Activated CD4-positive, alpha-beta T cell treated with anti-CD3 and anti-CD28 coated beads, Interleukin-2, amount 50 U/mL, for 48 hours (primary cell): ENCODE data around the gene HOXB5.

ENCODE experiments used
- DNase-seq, 2 experiments: peaks; one replicate each; pipeline ENCODE4 v3.0.0-alpha.2; 2020

HOXB5 gene

DNA sequence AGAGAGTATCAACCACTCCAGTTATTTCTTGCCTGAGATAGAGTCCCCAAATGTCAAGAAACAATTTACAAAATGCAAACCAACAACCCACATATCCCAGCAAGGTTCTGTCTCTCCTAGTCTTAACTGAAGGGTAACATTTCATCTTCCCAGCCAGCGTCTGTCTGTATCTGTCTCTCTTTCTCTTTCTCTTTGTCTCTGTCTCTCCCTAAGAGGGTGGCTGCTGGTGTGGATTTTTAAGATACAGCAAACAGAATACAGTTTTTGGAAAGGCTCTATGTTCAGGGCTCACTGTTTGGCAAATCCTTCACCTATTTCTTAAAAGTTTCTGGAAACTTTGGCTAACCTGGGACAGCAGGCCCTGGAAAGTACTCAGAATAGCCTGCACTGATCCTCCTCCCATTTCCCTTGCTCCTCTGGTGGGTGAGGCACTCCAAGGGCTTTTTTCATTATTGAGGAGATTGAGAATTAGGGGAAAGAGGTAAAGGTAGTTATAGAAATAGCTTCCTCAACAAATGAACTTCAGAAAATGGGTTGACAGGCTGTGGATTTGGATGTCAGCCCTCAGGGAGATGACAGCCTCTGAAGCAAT, 21.7 kb downstream of the HOXB5 start:
- no peak for DNase-seq

DNA sequence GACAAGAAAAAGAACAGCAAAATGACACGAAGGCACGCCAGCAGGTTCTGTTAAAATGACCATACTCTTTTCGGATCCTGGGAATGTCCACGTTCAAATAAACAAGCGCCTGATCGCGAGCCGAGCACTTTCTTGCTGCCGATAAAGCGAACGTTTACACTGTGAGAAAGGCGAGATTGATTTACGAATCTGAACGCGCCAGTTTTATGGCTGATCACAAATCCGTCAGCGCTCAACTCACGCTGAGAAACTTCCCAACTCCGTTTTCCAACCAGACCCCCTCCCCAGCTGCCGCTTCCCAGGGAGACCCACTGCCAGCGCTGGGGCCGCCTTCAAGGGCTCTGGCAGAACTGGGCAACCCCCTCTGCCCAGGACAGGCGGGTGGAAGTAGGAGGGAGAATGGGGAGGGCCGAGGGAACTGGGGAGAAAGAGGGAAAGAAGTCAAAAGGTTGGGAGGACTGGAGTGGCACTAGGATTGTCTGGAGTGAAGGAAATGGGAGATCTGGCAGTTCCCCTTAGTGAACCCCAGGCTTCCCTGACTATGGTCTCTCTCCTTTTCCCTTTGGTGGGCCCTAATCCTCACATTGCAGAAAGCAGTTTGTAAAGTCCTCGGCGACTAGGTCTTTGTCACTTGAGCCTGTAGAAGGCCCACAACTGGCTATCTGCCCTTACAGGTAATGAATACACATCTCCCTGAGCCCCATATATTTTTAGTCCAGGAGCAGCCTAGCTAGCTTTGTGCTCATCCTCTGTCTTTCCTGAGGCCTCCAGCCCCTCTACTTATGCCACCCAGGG, 22.4 kb downstream of the HOXB5 start:
- no peak for DNase-seq

DNA sequence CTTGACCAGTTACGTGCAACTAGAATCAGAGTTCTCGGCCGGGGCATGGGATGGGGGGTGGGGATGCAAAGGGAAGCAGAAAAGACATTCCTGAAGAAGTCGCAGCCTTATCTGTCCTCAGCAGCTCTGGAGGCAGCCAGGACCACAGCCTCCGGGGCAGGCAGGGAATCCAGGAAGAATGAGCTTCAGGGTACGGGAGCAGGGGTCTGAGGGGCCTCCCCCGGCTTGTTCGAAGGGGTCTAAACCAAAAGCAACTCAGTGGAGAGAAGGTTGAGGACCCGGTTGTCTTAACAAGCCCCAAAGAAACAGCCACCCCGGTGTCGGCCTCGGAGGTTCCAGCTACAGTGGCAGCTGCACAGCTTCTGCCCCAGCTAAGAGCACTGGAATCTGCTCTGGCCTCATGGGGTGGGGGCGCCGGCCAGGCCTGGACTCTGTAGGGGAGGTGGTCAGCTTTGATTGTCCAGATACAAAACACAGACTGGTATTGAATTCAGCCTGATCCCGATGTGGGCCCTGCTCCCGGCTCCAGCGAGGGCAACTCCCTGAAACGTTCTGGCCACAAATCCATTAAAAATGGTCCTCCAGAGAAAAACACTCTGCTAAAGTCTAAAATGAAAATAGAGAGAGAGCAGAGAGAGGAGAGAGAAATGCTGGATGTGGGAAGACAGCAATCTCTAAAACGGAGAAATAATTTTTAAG, 23.1 kb downstream of the HOXB5 start:
- no peak for DNase-seq

DNA sequence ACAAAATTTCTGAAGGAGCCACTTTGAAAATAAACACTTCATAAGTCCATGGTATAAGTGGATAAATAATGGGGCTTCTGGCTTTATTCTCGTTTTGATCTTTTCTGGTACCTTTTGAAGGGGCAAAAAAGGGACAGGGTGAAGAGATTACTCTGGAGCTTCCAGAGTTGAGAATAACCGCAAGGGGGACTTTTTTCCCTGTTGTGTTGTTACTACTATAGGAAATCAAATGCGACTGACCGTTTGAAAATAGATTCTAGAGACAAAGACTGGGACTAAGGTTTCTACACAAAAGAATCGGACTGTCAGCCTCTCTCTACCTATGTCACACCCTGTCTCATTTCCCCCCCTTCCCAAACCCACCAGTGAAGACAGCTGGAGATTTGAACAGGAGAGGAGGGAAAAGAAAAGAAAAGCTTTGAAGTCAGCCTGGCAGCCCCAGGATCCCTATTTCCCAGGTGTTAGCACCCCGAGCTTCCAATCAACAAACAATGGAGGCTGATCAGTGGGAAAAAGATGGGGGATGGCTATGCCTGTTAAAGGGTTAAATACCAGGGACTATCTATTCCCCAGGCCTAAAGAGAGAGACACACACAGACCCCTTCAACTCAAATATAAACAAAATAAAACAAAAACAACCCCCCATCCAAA, 23.8 kb downstream of the HOXB5 start:
- no peak for DNase-seq

DNA sequence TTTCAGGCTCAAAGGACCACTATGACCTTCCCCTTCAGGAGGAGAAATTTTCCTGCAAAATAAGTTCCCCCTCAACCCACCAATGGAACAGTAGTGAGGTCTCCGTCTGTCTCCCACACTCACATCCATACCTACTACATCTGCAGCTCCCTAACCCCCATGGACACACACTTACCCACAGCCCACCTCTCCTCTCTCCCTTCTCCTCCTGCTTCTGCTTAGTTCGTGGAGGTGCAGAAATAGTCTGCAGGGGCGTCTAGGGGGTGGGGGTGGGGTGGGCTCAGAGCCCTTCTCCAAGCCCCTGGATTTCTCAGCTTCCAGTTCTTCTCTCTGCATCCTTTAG, 24.4 kb downstream of the HOXB5 start:
- DNase-seq, result no peak

DNA sequence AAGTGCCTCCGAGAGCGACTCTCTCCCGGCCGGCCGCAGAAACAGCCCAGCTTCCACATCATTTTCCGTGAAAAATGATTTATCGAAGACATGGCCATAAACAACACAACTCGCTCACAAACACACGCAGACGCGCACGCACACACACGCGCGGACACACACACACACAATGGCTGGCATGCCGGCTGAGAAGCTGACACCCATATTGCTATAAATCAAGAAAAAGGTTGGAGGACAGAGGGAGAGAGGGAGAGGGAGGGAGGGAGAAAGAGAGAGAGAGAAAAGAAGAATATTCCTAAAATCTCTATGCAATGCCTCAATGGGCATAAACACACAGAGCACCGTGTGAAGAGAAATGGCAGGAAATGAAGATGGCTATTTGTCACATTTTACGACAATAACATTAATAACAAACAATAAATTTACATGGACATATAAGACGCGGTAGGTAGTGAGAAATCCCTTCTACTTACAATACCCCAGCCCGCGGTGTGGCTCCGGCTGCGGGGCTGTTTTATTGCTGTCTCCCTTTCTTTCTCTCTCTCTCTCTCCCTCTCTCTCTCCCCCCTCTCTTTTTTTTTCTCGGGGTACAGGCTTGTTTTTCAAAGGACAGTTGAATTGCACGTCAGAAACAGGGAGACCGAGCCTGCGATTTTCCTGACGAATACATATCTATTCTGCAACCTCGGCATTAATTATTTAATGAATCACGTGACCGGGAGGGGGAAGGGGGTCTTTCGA, 24.9 kb downstream of the HOXB5 start:
- no peak for DNase-seq

DNA sequence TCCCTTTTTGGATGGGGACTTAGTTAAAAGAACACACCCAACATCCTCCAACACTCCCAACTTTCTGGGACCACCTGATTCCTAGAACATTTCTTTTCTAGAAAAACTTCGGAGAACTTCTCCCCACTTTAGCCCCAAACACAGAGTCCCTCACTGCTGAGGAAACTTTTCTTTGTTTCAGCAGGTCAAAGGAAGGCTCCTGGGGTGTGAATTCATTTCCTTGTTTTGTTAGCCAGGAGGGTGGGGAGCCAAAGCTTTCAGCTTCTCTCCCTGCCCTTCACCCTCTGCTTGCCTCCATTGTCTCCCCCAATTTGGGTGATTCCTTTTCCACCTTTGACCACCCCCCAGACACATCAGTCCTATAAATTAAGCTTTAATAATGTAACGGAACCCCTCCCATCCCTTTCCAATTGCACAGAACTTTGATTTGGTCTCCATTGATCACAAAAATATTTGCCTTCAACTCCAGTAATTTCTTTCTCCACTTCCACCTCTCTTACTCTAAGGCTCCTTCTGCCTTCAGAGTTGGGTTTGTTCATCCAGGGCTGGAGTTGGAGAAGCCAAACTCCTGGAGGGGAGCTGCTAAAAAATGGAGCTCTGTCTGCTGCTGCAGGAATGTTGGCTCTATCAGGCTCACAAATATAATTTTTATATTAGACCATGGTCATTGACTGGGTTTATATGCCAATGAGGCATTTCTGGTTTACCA, 25.8 kb downstream of the HOXB5 start:
- DNase-seq, result no peak

DNA sequence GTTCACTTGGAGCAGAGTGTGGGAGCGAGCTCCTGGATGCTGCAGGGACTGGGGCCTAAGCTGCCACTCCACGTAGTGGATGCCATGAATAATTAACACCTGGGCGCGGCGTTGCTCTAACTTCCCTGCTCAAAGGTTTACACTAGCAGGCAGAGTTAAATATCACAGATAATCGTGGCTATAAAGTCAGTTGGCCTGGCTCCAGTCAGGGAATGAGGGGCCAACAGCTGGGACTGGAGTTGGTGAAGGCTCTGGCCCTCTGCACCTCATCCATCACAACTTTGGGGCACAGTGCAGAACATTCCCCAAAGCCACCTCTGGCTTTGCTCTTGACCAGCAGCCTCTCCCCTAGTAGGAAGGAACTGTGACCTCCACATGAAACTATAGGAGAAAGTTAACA, 26.4 kb downstream of the HOXB5 start:
- no peak for DNase-seq

DNA sequence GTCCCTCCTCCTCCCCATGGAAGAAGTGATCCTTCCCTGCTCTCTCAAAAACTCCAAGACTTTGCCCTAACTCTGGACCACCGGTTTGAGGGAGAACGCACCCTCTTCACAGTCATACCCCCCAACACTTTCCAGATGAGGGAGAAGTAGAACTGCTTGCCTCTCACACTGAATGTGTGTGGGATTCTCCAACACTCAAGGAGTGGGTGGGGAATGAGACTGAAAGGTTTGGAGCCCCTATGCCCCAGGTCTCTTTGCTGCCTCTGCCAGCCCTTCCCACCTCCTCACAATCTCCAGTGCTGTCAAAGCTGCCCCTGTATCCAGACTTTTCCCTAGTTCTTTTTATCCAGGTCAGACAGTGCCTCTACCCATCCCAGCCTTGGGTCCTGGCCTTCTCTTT, 26.9 kb downstream of the HOXB5 start:
- DNase-seq, result no peak

DNA sequence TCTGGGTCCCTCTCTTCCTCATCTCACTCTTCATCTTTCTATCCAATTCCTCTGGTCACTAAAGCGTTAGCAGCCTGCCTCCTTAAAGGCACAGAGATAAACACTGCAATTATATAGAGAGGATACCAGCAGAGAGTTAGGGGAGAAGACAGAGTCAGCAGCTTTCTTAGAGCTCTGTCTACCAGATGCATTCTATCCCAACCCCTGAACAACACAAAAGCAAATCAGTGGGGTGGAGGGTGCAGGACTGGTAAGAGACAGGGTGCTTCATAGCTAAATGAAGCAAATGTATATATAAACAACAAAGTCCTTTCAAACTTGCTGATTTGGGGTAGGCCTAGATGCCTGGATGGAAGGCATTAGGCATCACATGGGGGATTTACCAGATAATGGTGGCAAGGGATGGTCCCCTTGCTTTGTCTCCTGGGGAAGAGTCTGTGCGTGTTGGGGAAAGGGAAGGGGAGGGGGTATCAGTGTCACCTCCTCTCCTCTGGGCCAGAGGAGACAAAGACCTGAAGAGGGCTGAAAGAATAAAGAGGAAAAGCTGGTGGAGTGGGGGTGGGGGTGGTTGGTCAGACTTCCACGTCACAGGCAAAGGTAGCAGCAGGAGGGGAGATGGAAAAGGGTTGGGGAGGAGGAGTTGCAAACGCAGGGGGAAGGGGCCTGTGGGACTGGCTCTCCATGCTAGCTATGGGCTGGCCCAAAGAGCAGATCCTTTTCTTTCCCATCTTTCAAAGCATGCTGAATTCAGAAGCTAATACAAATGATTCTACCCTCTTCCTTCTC, 27.5 kb downstream of the HOXB5 start:
- no peak for DNase-seq

DNA sequence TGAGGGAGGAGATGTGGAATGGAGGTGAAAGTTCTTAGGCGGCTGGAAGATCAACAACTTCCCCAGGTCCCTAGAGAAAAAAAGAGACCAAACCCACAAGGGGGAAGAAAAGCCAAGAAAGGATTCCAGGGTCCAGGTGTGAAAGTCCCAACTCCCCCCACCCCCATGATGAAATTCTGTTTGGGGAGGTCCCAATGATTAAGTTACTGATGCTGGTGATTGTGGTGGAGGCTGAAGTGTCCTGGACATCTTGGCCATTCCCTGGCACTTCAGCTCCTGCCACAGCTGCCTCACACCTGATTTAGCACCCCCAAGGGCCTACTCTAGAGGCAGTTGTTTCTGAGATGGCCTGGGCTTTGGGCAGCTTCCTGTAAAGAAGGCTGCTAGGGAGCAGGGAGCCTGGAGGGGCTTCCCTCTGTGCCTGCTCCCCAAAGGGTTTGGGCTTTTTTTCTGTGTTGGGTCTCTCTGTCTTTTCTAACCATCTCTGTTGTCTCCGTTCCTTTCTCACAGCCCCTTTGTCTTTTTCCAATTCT, 28.5 kb downstream of the HOXB5 start:
- no peak for DNase-seq

DNA sequence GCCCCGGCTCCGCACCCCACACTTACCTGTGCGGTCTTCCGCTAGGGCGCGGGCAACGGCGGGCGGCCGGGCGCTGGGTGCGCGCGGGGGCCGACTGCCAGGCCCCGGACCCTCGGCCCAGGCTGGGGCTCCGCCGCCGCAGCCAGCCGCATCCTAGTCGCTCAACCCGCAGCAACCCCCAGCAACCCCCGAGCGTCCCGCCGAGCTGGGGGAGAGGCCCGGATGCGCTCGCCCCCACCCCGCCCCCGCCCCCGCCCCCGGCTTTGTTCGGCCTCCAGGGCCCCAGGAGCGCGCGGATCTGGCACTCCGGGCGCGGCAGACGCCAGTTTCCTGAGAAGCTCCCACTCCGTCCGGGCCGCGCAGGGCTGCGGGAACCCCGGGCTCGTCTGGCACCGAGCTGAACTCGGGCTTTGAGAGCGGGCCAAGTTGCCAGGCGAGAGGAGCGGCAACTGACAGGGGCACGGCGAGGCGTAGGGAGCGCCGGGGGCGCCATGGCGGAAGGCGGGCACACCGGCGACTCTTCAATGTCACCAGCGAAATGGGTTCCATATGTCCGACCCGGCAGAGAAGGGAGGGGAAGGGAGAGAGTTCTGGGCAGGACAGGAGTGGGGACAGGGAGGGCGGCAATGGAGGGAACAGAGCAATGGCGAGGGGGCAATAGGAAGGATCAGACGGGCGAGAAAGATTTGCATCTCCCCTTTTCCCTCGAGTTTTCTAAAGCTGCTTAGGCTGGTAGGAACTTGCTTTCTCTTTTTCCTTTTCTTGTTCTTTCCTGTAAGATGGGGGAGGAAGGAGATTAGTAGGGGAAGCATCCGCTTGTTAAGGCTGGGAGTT, 29.2 kb downstream of the HOXB5 start:
- DNase-seq, result no peak

DNA sequence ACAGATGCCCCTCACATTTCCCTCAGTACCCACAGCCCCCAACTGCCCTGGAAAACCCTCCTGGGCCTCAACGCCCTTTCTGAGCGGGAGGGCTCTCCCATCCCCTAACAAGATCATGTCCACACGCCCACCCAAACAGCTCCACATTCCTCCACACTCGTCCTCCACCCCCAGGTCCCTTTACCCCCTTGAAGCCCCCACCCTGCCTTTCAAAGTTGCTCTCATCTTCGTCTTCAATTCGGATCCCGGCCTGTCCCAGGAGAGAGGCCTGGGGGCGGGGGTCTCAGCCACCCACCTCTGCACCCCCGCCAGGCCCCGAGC, 29.8 kb downstream of the HOXB5 start:
- no peak for DNase-seq

DNA sequence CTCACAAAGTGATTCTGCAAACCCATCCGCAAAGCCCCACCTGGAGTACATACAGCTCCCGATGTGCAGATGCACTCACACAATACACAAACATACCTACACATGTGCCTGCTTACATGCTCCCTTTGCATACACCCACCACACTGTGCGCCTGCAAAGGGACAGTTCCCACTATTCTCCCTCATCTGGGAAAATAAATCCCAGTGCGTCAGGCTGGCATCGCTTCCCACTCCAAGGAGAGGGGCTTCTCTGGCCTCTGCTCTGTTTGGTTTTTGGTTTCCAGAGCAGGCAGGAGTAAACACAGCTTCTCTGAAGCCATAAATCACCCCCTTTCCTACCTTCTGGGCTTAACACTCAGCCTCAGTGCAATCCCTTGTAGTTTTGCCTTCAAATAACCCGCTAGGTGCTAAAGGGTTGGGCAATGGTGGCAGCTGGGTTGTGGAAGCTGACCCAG, 30.2 kb downstream of the HOXB5 start:
- no peak for DNase-seq

DNA sequence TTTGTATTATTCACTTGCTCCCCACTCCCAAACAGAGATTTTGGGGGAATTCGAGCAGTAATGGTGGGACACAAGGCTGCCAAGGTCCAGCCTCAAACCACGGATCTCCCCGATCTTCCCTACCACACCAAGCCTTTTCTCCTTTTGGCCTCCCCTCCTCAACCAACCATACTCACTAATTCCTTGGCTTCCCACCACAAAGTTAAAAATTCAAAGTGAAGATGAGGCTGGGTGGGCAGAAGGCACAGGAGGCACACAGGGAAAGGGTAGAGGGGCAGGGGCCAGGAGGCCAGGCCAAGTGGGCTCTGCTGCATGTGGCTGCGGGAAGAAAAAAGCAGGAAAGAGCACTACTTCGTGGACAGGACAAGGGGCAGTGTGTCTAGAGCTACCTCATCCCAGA, 30.6 kb downstream of the HOXB5 start:
- no peak for DNase-seq

DNA sequence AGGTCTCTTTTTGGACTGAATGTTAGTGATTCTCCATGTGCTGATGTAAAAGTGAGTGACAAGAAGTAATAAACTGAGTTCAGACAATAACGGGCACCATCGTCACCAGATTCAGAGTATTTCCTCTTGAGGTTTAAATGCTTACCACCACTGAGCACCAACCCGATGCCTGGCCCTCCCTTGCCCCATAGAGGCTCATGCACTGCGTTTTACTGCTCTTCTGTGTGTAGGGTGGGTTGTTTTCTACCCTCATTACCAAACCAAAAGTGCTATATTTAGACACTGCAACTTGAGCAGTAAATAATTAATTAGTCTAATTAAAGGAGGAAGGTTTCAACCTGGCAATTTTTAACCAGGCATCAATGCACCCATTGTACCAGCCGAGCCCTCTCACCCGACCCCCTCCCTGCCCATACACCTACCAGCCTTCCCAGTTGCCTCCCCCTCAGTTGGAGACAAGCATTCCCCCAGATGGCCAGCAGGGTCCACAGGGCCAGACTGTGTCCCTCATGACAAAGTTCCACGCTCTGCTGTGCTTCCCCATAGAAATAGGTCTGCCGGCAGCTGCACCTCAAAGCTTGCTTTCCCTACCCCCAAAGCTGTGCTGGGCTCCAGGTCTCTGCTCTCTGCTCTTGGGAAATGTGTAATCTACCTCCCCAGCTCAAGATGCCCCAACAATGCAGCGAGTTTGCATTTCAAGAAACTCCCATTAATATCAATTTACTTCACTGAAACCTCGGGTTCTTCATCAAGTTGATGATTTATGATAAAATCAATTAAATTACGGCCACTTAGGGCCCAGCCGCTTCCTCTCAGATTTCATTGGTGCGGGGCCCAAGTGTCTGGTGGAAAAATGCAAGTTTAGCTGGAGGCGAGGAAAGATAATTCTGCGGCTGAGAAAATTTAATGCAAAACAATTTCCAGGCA, 31.4 kb downstream of the HOXB5 start:
- no peak for DNase-seq

DNA sequence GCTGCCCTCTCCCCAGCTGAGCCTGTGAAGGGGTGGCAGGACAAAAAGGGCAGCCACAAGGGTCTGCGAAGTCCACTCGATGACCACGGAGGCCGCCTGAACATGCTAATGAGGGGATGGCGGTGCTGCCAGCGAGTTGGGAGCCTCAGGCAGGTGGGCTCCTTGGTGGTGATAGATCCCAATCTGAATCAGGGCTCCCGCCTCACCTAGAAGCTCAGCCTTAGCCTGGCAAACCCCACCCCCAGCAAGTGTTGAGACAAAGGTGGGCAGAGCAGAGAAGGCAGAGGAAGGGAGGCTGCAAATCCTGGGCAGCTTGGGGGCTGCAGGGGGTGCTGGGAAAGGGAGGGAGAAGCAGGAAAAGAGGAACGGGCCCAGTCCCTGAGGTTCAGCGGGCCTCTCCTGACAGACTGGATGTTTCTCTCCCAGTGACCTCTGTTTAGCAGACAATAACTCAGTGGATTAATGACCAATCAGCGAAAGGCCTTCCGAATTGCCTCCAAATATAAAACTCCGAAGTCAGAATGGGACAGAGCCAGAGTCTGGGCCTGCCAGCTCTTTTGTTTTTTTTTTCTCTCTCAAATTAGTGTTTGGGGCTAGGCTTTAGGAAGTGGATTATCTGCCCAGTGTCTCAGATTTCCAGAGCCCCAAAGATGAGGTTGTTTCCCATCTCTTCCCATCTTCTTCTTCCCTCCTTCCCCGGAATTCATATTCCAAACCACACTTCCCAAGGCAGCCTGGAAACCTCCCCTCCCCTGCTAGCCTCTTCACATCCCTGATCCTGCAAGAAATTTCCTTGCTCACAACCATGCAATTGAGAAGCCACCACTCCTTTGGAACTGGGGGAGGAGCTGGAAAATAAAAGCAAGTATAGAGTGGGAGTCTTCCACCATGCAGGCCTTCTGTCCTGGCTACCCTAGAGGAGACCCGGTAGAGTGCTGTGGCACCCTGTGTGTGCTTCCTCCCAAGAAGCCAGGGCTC, 33.5 kb downstream of the HOXB5 start:
- no peak for DNase-seq
